Upper lobe of right lung (tissue), 1 donor: ENCODE measurements around the gene SSR1. TPM values are rescaled to one million over a fixed set of nuclear protein-coding genes. Genes with fewer than 3 reads are reported as not detected.
"Not testable (repeated sequence)": the region's sequence is repeated elsewhere in the genome, so short reads cannot be mapped to it uniquely, and the experiment has no call there.

ENCODE experiments used
- ATAC-seq: fragments of 200-7000 bp; cut with Tn5 transposase; one replicate; pipeline ENCODE4 v1.9.1; 2020; ENCODE audit warnings: mild to moderate bottlenecking, moderate library complexity
- DNase-seq: peaks from one replicate; pipeline ENCODE4 v3.0.0-alpha.2; 2020
- H3K27ac ChIP-seq: fragments of 200-600 bp; one replicate; pipeline ENCODE4 v1.8.0; 2022
- H3K27me3 ChIP-seq: fragments of 200-600 bp; one replicate; pipeline ENCODE4 v1.8.0; 2022; ENCODE audit warnings: mild to moderate bottlenecking
- H3K36me3 ChIP-seq: fragments of 200-600 bp; one replicate; pipeline ENCODE4 v1.8.0; 2022
- H3K4me1 ChIP-seq: fragments of 200-600 bp; one replicate; pipeline ENCODE4 v1.8.0; 2022
- H3K4me3 ChIP-seq: fragments of 200-600 bp; one replicate; pipeline ENCODE4 v1.8.0; 2022; ENCODE audit warnings: mild to moderate bottlenecking
- H3K9me3 ChIP-seq: fragments of 200-600 bp; one replicate; pipeline ENCODE4 v1.8.0; 2022
- CTCF ChIP-seq: fragments of 200-600 bp; IDR thresholded peaks from one replicate; pipeline ENCODE4 v1.8.0; 2022; ENCODE audit warnings: antibody characterized with exemption
- intact Hi-C: fragments of 100-400 bp; cut with DNase I; formaldehyde crosslinking; loops from one replicate; pipeline ENCODE4 v1.11.0; 2022
- total RNA-seq: library from RNA; stranded (reverse); fragmentation: NEBNext Ultra II Directional; extraction: Animal tissue kit (Norgen Biotek cat#: 25700); gene quantifications from one replicate; pipeline ENCODE4 v1.2.1, GENCODE V29; 2021
- donor health status: DM: no; HTN: yes; CAD: no; lungs with severe emphysema.

Gene SSR1
- total RNA-seq, 1 donor from 2014 or later: 128 TPM

DNA sequence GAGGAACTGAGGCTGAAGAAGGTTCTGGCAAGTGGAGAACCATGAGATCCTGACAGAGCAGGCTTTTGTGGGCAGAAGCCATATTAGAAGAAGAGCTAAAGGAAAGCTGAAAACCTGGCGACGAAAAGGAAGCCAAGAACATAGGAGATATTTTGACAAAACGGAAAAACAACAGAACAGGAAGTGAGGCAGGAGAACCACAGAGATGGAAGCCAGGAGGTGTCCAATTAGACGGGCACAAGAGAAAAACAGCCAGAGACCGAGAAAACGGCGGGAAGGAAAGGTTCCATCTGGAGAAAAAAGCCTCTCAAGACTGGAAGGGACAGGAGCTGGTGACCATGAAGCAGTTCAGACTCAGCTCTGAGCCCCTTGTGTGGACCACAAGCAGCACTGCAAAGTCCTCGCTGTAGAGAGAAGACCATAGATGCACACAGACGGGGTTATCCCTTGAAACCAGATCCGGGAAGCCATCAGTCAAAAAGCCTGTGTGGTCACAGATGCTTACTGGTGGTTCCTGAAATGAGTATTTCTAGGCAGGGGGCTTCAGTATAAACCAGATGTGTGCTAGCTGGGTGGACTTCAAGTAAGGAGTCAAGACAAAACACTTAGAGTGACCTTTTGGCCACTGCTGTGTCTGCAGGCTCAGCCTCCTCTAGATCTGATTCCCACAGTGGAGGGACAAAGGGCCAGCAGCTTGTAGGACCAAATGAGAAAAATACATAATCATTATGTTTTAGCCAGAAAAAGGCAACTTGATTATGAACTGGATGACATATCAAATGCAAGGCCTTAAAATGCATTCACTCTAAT is 30.7 kb downstream of the SSR1 start:
- intact Hi-C loops: loop anchor here (10.0 kb wide), 1 partner anchor 332 kb away; no protein-coding TSS in a partner anchor
- Histone ChIP-seq H3K9me3 (no peaks in the 10 kb centered on the region), H3K27me3 (no peaks in the 10 kb centered on the region), H3K27ac (no peak overlapping the region), H3K4me1 (no peaks in the 10 kb centered on the region), H3K36me3 (peaks cover 27% of the 10 kb centered on the region), H3K4me3 (no peak overlapping the region)
- TF ChIP-seq CTCF: no peak
- no peak for DNase-seq
- ATAC-seq: no peak

DNA sequence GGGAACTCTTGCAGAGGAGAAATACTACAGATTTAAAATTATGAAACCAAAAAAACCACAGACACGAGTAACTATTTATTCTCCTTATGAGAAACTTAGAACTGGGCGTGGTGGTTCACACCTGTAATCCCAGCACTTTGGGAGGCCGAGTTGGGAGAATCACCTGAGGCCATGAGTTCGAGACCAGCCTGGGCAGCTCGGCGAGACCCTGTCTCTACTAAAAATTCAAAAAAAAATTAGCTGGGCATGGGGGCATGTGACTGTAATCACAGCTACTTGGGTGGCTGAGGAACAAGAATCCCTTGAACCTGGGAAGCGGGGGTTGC is 36.8 kb downstream of the SSR1 start:
- ATAC-seq: no peak
- intact Hi-C loops: no loop called here
- no peaks in the 10 kb centered on the region for H3K36me3 ChIP-seq
- H3K27ac ChIP-seq: no peak overlapping the region
- no peaks in the 10 kb centered on the region for H3K9me3 ChIP-seq
- H3K27me3 ChIP-seq: no peaks in the 10 kb centered on the region
- no peak for DNase-seq
- no peak overlapping the region for H3K4me3 ChIP-seq
- H3K4me1 ChIP-seq: no peaks in the 10 kb centered on the region
- no peak for TF ChIP-seq CTCF

DNA sequence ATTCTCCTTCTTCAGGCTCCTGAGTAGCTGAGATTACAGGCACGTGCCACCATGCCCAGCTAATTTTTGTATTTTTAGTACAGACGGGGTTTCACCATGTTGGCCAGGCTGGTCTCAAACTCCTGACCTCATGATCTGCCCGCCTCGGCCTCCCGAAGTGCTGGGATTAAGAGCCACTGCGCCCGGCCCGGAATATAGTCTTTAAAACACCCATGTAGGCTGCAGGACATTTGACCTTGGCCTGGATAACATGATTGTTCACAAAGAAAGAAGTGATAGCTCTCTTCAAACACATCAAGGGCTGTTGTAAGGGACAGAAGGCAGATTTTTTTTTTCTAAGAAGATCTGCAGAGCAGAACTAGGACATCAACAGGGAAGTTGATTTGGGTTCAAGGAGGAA is 38.5 kb downstream of the SSR1 start:
- H3K36me3 ChIP-seq, H3K27ac ChIP-seq, H3K4me3 ChIP-seq, H3K4me1 ChIP-seq, H3K27me3 ChIP-seq, ATAC-seq, H3K9me3 ChIP-seq, DNase-seq, intact Hi-C loops: not testable (repeated sequence)

GRCh38 chr6:7273709-7274108 is 39.3 kb downstream of the SSR1 start:
- Histone ChIP-seq H3K27ac (no peak overlapping the region), H3K4me3 (no peak overlapping the region), H3K27me3 (no peaks in the 10 kb centered on the region), H3K9me3 (no peaks in the 10 kb centered on the region), H3K4me1 (no peaks in the 10 kb centered on the region), H3K36me3 (no peaks in the 10 kb centered on the region)
- DNase-seq: no peak
- no peak for TF ChIP-seq CTCF
- intact Hi-C loops: no loop called here
- no peak for ATAC-seq

GRCh38 chr6:7271205-7271534 is 41.8 kb downstream of the SSR1 start:
- H3K4me1 ChIP-seq: no peaks in the 10 kb centered on the region
- H3K27ac ChIP-seq: no peak overlapping the region
- TF ChIP-seq CTCF: no peak
- H3K27me3 ChIP-seq: no peaks in the 10 kb centered on the region
- ATAC-seq: no peak
- no peak overlapping the region for H3K4me3 ChIP-seq
- DNase-seq: no peak
- H3K9me3 ChIP-seq: no peaks in the 10 kb centered on the region
- intact Hi-C loops: no loop called here
- no peaks in the 10 kb centered on the region for H3K36me3 ChIP-seq

- no peak overlapping the region for H3K4me3 ChIP-seq
- no peak for DNase-seq
- H3K27ac ChIP-seq: no peak overlapping the region
- TF ChIP-seq CTCF: no peak
- no peaks in the 10 kb centered on the region for H3K36me3 ChIP-seq
- intact Hi-C loops: no loop called here
- no peaks in the 10 kb centered on the region for H3K9me3 ChIP-seq
- no peaks in the 10 kb centered on the region for H3K4me1 ChIP-seq
- H3K27me3 ChIP-seq: no peaks in the 10 kb centered on the region
- peak; percentile 69 for ATAC-seq
Measured at GRCh38 chr6:7270320-7271204, 42.4 kb downstream of the SSR1 start.
